Sigmoid colon (tissue), 4 donors: ENCODE data around the gene ULK2.

Experiments
- EP300 ChIP-seq, 4 donors: sonication (generic); formaldehyde crosslinking; IDR thresholded peaks; one replicate each; pipeline ENCODE4 v1.6.1; 2017; ENCODE audit warnings: antibody characterized with exemption in 4 of 4
- POLR2A ChIP-seq, 2 donors: fragments of 450-650 bp; IDR thresholded peaks; one replicate each; pipeline ENCODE4 v1.6.1; 2016; ENCODE audit warnings: antibody characterized with exemption in 2 of 2, mild to moderate bottlenecking in 2 of 2, moderate library complexity in 2 of 2
- POLR2AphosphoS5 ChIP-seq, 4 donors: sonication (generic); formaldehyde crosslinking; IDR thresholded peaks; one replicate each; pipeline ENCODE4 v1.6.1; 2017; ENCODE audit warnings: antibody characterized with exemption in 4 of 4
- TF ChIP-seq, protein P1 (sequence below), 4 experiments: fragments of 450-650 bp in 3 of 4; fragments of 200-600 bp in 1 of 4; IDR thresholded peaks; one replicate each; pipeline ENCODE4 v1.5.1; 2016 to 2019; ENCODE audit warnings: antibody characterized with exemption in 4 of 4, mild to moderate bottlenecking in 3 of 4, moderate library complexity in 2 of 4

DNA sequence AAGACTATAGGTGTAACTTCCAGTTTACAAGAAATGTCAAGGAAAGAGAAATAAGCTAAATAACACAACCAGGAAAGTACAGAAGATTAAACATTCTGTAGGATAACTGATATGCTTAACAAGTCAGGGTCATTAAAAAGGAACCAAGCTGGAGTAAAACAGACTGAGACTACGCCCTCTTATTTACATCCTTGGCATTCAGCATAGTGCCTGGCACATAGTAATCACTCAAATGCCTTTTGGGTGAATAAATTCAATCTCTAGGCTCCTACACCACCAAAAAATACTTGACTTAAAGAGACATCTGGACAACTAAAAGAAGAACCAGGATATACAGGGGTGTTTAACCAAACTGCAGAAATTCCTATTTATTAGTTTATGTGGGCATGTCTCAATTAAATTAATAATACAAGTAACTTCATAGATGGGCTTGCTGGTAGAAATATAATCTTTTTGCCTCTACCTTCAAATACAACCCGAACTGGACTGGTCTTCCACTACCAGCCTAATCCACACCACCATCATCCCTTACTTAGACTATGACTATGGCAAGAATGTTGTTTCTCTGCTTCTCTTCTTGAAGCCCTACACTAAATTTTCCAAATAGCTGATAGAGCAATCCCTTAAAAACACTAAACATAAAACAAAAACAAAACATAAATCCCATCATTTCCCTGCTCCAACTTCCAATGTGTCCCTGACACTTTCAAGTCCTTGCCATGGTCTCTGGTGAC, 47.7 kb upstream of the ULK2 start:
- TF ChIP-seq POLR2A (IDR thresholded peaks at IDR 0.05) (no peak), POLR2AphosphoS5 (IDR thresholded peaks at IDR 0.05) (no peak), EP300 (IDR thresholded peaks at IDR 0.05) (no peak)
- TF ChIP-seq, protein P1, sequence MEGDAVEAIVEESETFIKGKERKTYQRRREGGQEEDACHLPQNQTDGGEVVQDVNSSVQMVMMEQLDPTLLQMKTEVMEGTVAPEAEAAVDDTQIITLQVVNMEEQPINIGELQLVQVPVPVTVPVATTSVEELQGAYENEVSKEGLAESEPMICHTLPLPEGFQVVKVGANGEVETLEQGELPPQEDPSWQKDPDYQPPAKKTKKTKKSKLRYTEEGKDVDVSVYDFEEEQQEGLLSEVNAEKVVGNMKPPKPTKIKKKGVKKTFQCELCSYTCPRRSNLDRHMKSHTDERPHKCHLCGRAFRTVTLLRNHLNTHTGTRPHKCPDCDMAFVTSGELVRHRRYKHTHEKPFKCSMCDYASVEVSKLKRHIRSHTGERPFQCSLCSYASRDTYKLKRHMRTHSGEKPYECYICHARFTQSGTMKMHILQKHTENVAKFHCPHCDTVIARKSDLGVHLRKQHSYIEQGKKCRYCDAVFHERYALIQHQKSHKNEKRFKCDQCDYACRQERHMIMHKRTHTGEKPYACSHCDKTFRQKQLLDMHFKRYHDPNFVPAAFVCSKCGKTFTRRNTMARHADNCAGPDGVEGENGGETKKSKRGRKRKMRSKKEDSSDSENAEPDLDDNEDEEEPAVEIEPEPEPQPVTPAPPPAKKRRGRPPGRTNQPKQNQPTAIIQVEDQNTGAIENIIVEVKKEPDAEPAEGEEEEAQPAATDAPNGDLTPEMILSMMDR (IDR thresholded peaks at IDR 0.05): no peak
